ENCODE results near the gene ICE1. TPM values are rescaled to one million over a fixed set of nuclear protein-coding genes. Genes with fewer than 3 reads are reported as not detected.

The ICE1 gene
- total and polyA plus RNA-seq, 4 donors: 4.1 to 18.8 (median 9.5) TPM

GRCh38 chr5:5483350-5483749 is 60.9 kb downstream of the ICE1 start:
- H3K9ac ChIP-seq (ENCODE audit: low read depth in 1 of 2, low read length in 2 of 2): no peak overlapping the region
- peaks cover 0 to 11% (median 3%) of the 10 kb centered on the region in 4 donors for H3K36me3 ChIP-seq (ENCODE audit: control insufficient read depth in 4 of 4, insufficient read depth in 3 of 4, low read depth in 1 of 4, low read length in 3 of 4)
- H3K4me3 ChIP-seq (ENCODE audit: low read depth in 1 of 3, low read length in 3 of 3): no peak overlapping the region
- DNase-seq (ENCODE audit: low spot score): no peak
- no peaks in the 10 kb centered on the region for H3K9me3 ChIP-seq (ENCODE audit: control insufficient read depth in 4 of 4, low read length in 3 of 4)
- H3K4me1 ChIP-seq (ENCODE audit: control insufficient read depth in 4 of 4, insufficient read depth in 4 of 4, low read length in 3 of 4): no peaks in the 10 kb centered on the region
- H3K27me3 ChIP-seq (ENCODE audit: control insufficient read depth in 4 of 4, insufficient read depth in 4 of 4, low read length in 3 of 4): no peaks in the 10 kb centered on the region
- no peak for TF ChIP-seq RAD21 (IDR thresholded peaks at IDR 0.05)
- TF ChIP-seq FOXA1 (IDR thresholded peaks at IDR 0.05): no peak
- no peak overlapping the region for H3K27ac ChIP-seq (ENCODE audit: low read depth in 1 of 2, low read length in 2 of 2)
- WGBS: 82% methylated on average over 2 of the region's 2 CpGs

- no peak overlapping the region for H3K4me3 ChIP-seq (ENCODE audit: low read depth in 1 of 3, low read length in 3 of 3)
- H3K9me3 ChIP-seq (ENCODE audit: control insufficient read depth in 4 of 4, low read length in 3 of 4): no peaks in the 10 kb centered on the region
- no peak overlapping the region for H3K9ac ChIP-seq (ENCODE audit: low read depth in 1 of 2, low read length in 2 of 2)
- H3K4me1 ChIP-seq (ENCODE audit: control insufficient read depth in 4 of 4, insufficient read depth in 4 of 4, low read length in 3 of 4): no peaks in the 10 kb centered on the region
- no peak overlapping the region for H3K27ac ChIP-seq (ENCODE audit: low read depth in 1 of 2, low read length in 2 of 2)
- H3K36me3 ChIP-seq (ENCODE audit: control insufficient read depth in 4 of 4, insufficient read depth in 3 of 4, low read depth in 1 of 4, low read length in 3 of 4): peaks cover 0 to 13% (median 3%) of the 10 kb centered on the region in 4 donors
- TF ChIP-seq ZBTB33 (IDR thresholded peaks at IDR 0.05) (no peak), RAD21 (IDR thresholded peaks at IDR 0.05) (no peak), YY1 (IDR thresholded peaks at IDR 0.05) (no peak), HNF4G (IDR thresholded peaks at IDR 0.05) (no peak), EGR1 (IDR thresholded peaks at IDR 0.05; ENCODE audit: low read depth in 2 of 2) (no peak), MAX (IDR thresholded peaks at IDR 0.05) (no peak), RXRA (IDR thresholded peaks at IDR 0.05) (no peak), NR2F2 (IDR thresholded peaks at IDR 0.05) (no peak), FOXA1 (IDR thresholded peaks at IDR 0.05) (no peak), GABPA (IDR thresholded peaks at IDR 0.05 in 1 of 2, conservative IDR thresholded peaks at IDR 0.05 in 1 of 2) (no peak), HNF4A (conservative IDR thresholded peaks at IDR 0.05) (no peak), TAF1 (conservative IDR thresholded peaks at IDR 0.05) (no peak), CTCF (IDR thresholded peaks at IDR 0.05; ENCODE audit: low read depth, low read length, missing input control) (no peak), FOXA2 (IDR thresholded peaks at IDR 0.05) (no peak), ATF3 (IDR thresholded peaks at IDR 0.05) (no peak), SP1 (IDR thresholded peaks at IDR 0.05) (no peak)
- no peaks in the 10 kb centered on the region for H3K27me3 ChIP-seq (ENCODE audit: control insufficient read depth in 4 of 4, insufficient read depth in 4 of 4, low read length in 3 of 4)
- DNase-seq (ENCODE audit: low spot score): no peak
- 91% methylated on average over 5 of the region's 5 CpGs for WGBS
Observed at GRCh38 chr5:5483880-5484598, 61.6 kb downstream of the ICE1 start.
